ENCODE data around the gene F11R.

DNA sequence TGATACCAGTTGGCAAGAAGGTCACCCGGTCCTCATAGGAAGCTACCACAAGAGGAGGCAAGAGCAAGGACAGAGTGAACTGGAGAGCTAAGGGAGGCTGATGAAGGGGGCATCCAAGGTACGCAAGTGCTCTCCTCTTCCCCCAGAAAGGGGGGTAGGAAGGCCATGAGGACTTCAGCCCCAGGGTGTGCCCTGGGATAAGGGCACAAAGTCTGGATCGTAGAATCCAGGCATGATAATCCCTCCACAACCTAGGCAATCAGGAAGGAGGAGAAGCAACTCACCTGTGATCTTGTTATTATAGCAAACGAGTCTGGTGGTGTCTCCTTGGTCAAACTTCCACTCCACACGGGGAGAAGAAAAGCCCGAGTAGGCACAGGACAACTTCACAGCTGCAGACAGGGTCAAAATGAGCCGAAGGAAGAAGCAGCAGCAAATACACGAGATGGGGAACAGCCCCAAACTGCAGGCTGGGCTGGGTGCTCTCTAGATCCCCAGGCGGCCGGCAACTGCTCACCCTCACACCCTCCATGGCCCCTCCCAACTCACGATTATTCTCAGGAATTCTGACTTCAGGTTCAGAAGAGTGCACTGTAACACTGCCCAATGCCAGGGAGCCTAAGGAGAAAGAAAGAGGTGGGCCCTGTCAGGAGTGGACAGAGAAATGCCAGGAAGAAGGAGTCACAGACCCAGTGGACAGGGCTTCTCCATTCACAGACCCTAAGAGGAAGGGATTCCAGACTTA lies 20.0 kb downstream of the F11R start:
- TF ChIP-seq, protein P1, sequence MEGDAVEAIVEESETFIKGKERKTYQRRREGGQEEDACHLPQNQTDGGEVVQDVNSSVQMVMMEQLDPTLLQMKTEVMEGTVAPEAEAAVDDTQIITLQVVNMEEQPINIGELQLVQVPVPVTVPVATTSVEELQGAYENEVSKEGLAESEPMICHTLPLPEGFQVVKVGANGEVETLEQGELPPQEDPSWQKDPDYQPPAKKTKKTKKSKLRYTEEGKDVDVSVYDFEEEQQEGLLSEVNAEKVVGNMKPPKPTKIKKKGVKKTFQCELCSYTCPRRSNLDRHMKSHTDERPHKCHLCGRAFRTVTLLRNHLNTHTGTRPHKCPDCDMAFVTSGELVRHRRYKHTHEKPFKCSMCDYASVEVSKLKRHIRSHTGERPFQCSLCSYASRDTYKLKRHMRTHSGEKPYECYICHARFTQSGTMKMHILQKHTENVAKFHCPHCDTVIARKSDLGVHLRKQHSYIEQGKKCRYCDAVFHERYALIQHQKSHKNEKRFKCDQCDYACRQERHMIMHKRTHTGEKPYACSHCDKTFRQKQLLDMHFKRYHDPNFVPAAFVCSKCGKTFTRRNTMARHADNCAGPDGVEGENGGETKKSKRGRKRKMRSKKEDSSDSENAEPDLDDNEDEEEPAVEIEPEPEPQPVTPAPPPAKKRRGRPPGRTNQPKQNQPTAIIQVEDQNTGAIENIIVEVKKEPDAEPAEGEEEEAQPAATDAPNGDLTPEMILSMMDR (IDR thresholded peaks at IDR 0.05) = no peak
- TF ChIP-seq POLR2A (IDR thresholded peaks at IDR 0.05) = no peak
- TF ChIP-seq POLR2AphosphoS5 (IDR thresholded peaks at IDR 0.05; ENCODE audit: insufficient read depth in 1 of 2, low read depth in 1 of 2) = no peak
